Measurements from ENCODE around the gene CLK2. TPM values are rescaled to one million over a fixed set of nuclear protein-coding genes. Genes with fewer than 3 reads are reported as not detected.
"Not testable (repeated sequence)": the region's sequence is repeated elsewhere in the genome, so short reads cannot be mapped to it uniquely, and the experiment has no call there.

CLK2 gene
- total RNA-seq, 4 donors from 2014 or later: 16.9 to 41.3 (median 32.7) TPM

- peak; percentile 97 for ATAC-seq (ENCODE audit: low FRiP score)
- peak; percentile 96 for DNase-seq (ENCODE audit: low spot score)
- TF ChIP-seq CTCF (IDR thresholded peaks at IDR 0.05): no peak
Observed at GRCh38 chr1:155227261-155228095, 45.8 kb downstream of the CLK2 start.

- DNase-seq (ENCODE audit: low spot score) (no peak), ATAC-seq (ENCODE audit: low FRiP score) (peak; percentile 39)
- peak in 1 of 3 donors; percentile 1 for TF ChIP-seq CTCF (IDR thresholded peaks at IDR 0.05)
Observed at GRCh38 chr1:155226910-155227260, 46.4 kb downstream of the CLK2 start.

GRCh38 chr1:155226188-155226909 is 47.0 kb downstream of the CLK2 start:
- DNase-seq (ENCODE audit: low spot score) (peak; percentile 64), ATAC-seq (ENCODE audit: low FRiP score) (peak; percentile 34)
- no peak for TF ChIP-seq CTCF (IDR thresholded peaks at IDR 0.05)

GRCh38 chr1:155225404-155225759 is 47.9 kb downstream of the CLK2 start:
- DNase-seq (ENCODE audit: low spot score); ATAC-seq (ENCODE audit: low FRiP score): not testable (repeated sequence)

- no peak for TF ChIP-seq CTCF (IDR thresholded peaks at IDR 0.05)
- no peak for ATAC-seq (ENCODE audit: low FRiP score)
- no peak for DNase-seq (ENCODE audit: low spot score)
Observed at GRCh38 chr1:155223047-155223446, 50.3 kb downstream of the CLK2 start.

- DNase-seq (ENCODE audit: low spot score); ATAC-seq (ENCODE audit: low FRiP score): not testable (repeated sequence)
Observed at GRCh38 chr1:155220211-155220965, 52.9 kb downstream of the CLK2 start.

- ATAC-seq (ENCODE audit: low FRiP score): peak; percentile 42
- DNase-seq (ENCODE audit: low spot score): no peak
- no peak for TF ChIP-seq CTCF (IDR thresholded peaks at IDR 0.05)
Observed at GRCh38 chr1:155219592-155220031, 53.7 kb downstream of the CLK2 start.
